ENCODE measurements around the gene MOCS1.

Gene MOCS1

DNA sequence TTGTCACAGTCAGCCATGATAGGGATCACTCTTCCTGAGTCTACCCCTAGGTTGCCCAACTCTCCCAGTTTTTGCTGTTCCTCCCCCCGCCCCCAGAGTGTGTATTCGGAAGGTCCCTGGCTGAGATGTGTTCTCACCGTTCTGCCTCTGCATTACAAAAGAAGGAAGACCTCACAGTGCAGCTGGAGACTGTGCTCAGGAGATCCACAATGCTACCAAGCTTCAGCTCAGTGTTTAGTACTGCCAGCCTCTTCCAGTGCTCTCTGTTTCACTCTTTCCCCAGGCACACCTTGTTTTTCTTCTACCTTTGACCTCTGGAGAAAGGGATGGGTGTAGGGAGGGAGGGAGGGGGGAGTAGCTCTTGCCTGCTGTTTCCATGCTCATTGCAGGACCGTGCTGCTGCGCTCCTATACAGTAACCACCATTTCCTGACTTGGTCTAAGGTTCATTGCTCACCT, 13.4 kb upstream of the MOCS1 start:
- DNase-seq, result no peak

DNA sequence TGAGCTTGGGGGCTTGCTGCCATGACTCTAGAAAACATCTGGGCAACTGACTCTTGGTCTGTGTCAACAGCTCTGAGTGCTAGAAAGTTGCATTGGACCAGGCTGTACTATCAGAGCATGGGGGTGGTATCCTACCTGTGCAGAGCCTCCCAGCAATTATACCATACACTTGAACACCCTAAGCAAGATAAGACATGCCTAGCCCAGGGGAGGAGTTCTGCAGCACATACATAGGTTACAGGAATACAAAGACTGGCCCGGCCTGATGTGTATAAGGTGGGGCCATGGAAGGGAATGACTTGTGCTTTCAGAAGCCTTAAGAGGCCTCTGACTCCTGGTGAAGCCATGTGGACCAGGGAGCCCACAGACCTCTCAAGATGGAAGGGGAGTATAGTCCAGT, 11.4 kb upstream of the MOCS1 start:
- no peak for DNase-seq

DNA sequence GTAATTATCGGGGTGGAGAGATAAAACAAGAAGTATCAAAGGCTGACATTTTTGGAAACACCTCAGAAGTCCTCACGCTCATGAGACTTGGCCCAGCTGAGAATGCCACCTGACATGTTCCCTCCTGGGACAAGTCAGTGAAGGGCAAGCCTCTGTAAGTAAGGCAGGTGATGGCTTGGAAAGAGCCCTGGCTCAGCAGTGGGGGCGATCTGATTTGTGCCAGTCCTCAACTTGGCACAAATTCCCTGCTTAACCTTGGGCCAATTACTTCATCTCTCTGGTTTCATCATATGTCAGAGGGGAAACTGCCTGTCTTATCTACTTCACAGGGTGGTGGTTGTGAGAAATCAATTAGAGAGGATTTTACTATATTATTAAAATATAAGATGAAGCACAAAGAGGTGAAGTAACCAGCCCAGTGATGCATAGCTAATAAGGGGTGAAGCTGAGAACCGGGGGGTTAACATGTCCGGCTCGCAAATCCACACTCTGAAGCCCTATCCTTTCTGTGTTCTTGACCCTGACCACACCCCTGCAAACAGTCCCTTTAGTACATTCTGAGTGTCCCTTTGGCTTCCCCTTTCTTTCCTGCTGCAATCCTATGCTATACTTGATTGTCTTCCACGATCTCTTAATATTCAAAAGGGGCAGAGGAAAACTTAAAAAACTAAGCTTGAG, 8.8 kb upstream of the MOCS1 start:
- DNase-seq, result no peak

DNA sequence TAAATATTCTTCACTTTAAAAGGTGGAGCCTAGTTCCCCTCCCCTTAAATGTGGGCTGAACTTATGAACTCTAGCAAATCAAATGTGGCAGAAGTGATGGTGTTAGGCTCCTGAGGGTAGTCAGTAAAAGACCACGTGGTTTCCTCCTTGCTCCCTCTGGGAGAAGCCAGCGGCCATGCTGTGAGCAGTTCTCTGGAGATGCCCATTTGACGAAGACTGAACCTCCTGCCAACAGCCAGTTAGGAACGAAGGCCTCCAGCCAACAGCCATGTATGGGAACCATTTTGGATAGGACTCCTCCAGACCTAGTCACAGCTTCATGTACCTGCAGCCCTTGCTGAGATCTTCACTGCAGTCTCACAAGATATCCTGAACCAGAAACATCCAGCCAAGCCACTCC, 7.6 kb upstream of the MOCS1 start:
- DNase-seq, result no peak

DNA sequence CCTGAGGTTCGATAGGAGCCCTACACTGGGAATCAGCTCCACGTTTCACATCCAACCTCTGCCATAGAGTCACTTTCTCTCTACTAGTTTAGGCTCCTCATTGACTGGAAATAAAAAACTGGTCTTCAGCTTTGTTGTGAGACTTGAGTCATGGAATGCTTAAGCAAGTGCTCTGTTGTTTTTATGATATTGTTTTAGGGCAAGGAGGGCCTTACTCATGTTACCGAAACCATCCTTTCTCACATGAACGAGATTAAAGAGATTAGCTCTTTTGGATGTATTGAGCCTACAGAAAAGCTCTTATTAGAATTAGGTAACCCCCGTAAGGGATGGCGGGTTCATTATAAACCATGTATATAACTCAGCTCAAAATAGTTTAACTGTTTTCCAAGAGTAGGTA, 6.9 kb upstream of the MOCS1 start:
- DNase-seq, result no peak

DNA sequence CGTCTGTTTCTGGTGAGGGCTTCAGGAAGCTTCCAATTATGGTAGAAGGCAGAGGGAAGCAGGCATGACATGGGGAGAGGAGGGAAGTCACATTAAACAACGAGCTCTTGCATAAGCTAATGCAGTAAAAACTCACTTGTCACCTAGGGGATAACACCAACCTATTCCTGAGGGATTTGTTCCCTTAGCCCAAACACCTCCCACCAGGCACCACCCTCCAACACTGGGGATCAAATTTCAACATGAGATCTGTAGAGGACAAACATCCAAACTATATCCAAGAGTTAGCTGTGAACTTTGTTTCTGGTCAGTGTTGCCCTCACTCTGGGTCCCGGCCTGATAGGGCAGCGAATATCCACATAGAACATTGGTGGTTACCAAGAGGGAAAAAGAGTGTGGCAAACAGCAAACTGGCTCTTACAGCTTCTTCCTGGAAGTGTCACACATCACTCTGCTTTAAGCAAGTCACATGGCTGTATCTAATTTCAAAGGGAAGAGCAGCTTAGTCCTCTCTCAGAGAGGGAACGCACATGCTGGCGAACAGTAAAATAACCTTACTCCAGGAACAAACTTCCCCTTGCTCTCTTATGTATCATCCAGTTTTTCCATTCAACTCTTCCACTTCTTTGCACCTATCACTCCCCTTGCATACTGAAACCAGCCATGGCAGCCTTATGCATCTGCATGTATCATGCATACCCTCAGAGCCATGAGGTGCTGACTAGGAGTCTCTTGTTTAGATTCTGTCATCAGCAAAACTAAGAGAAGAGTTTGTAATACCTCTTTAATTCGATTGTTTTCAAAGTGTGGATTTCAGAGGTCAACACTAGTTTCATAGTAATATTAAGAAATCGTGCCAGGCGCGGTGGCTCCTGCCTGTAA, 4.8 kb upstream of the MOCS1 start:
- no peak for DNase-seq

DNA sequence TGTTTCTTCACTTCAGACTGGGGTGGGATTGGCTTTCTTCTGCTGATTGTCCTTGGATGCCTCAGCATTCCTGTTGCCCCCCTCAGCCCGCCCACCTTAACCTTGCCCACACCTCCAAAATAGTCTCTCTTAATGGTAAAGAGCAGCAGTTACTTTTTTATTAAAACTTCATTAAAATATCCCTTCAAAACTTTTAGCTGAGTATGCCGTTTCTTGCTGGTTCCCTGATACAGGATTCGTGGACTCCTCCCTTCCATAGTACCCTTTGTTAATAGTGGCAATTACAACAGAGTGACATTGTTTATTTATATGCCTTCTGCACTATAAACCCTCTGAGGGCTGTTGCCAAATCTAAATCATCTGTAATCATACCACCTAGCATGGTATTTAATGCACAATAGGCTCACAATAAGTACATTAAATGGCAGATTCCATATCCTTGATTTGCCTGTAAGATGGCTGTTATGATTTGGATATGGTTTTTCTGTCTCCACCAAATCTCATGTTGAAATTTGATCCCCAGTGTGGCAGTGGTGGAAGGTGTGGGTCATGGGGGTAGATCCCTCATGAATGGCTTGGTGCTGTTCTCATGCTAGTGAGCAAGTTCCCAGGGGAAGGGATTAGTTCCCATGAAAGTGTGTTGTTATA, 3.5 kb upstream of the MOCS1 start:
- DNase-seq, result peak; percentile 33

DNA sequence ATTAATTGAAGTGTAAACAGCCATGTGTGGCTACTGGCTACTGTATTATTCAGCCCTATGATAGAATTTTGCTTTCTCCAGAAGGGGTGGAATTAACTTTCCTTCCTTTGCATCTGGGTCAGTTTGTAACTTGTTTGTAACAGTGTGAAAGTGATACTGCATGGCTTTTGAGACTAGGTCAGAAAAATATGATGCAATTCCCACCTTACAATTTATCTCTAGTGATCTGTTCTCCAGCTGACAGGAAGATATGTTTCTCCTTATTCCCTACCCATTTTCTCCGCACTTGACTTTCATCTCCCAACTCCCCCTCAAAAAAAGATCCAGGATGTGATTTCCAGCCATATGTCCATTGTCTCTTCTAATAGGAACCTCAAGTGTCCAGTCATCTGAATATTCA, 2.6 kb upstream of the MOCS1 start:
- no peak for DNase-seq

DNA sequence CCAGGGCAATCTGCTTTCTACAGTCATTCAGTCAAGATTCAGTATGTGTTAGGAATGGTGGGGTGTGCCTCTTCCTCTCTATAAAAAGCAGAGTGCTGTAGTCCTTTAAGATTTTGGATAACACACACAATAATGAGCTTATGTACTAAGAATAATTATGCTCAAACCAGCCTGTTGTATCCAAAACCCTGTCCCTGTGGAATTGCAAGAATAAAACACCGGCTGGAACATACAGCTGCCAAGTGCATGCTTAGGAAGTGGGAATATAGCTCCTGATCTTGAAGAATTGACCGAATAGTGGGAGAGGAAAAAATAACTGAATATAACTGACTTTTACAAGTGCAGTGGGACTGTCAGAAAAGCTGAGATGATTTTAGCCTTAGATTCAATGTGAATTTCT, 979 bp upstream of the MOCS1 start:
- DNase-seq, result no peak

DNA sequence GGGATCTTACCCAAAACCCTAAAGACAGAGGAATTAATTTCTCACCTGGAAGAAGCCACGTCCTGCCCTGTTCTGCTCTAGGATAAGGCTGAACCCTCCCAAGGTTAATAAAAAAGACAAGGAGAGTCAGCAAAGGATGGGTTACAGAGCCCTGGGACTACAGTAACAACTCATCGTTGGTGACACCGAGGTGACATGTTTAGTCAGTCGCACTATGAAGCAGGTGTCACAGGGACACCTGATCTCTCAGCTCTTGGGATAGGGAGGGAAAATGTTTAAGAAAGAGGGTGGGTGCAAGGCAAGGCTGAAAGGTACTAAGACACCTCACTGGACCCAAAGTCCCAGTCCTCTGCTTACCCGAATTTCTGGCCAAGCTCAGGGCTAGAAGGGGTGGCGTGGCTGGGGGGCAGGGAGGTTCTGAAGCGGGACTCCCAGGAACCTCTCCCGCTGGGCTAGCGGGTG, 562 bp downstream of the MOCS1 start:
- DNase-seq, result no peak

DNA sequence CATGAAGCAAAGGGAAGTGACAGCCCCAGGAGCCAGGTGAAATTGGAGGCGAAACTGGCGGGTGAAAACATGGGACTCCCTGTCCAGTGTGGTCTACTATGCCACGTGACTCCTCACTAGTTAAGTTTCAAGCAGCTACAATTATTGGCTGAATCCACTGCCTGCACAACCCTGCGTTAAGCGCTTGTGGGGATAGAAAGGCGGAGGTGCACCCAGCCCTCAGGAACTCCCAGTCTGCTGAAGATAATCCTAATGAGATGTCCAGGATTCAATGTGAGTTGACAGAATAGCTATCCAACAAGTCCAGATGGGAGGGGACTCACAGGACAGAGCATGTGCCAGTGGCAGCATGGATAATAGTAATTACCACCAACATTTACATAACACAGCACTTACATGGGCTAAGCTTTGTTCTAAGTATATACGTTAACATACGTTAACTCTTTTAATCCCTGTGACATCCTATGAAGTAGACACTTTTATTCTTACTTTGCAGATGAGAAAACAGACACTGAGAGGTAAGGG, 1.8 kb downstream of the MOCS1 start:
- DNase-seq, result no peak

DNA sequence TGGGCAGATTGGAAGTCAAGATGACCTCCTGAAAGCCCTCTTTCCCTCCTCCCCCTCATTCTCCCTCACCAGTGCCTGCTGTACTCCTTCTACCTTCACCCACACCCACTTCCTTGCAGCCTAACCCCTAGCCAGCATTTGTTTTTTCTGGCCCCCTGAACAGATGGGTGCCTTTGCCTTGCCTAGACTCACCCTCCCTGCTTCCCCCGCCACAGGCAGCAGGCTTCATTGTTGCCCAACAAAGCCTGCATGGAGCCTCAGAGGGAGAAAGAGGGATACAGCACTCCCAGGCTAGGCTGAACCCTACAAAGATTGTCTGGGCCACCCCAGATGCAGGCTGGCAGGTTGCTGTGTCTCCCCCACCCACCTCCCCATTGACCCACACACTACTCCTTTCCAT, 2.7 kb downstream of the MOCS1 start:
- no peak for DNase-seq

DNA sequence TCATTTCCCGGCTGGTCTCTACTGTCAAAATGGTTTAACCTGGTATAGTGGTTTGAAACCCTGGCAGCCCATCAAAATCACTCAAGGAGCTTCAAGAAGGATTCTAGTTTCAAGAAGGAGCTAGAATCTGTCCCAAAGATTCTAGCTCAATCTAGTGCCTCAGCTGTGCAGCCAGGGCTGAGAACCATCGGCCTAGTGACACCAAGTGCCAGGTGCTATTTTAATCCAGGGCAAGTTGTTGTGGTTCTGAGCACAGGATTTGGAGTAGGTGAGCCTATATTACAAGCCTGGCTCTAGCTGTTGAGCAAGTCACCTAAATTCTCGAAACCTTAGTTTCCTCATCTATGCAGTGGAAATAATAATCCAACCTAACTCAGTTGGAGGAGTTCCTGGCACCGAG, 3.7 kb downstream of the MOCS1 start:
- no peak for DNase-seq

DNA sequence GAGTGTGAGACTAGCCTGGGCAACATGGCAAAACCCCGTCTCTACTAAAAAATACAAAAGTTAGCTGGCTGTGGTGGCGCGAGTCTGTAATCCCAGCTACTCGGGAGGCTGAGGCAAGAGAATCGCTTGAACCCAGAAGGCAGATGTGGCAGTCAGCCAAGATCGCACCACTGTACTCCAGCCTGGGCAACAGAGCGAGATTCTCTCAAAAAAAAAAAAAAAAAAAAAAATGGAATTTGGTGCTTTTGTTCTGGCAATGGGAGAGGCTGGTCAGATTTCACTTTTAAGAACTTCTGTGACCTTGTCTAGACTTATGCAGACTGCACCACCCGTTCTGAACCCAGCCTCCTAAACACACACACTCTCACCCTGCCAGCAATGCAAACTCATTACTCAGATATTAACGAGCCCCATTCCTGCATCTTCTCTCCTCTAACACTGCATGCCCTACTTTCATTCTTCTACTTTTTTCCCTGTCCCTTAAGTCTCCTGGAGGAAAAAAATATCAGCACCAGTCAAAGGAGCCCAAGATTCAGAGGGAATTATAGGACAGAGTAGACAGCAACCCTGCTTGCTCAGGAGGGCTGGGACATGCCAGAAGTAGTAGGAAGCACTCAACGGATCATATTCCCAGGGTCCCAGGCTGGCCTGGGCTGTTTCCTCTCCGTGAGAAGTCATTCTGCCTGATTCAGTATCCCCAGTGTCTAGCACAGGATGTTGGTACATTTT, 4.4 kb downstream of the MOCS1 start:
- DNase-seq, result no peak

DNA sequence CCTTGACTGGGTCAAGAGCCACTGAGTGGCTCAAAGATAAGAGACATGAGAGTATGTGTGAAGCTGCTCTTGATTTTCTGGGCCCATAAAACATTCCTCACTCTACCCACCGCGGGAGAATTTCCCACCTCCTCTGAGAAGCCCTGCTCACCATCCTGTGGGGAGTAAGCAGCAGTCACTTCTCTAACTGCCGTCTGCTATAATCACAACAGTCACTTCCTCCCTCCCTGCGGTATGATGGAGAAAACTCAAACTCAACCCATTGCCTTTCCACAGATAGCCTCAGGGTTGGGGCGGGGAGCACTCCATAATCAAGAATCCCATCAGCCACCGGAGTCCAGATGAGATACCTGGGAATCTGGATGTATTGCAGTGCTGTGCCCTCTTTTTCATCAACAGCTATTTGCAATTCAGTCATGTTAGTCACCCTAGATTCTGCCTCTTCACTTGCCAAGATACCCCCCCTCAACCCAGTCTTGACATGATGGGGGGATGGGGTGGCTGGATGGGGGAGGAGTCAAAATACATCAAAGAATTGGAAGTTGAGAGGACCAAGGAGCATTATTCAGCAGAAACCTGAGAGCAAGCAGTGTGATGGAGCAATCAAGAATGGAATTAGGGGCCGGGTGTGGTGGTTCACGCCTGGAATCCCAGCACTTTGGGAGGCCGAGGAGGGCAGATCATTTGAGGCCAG, 5.1 kb downstream of the MOCS1 start:
- DNase-seq, result no peak

DNA sequence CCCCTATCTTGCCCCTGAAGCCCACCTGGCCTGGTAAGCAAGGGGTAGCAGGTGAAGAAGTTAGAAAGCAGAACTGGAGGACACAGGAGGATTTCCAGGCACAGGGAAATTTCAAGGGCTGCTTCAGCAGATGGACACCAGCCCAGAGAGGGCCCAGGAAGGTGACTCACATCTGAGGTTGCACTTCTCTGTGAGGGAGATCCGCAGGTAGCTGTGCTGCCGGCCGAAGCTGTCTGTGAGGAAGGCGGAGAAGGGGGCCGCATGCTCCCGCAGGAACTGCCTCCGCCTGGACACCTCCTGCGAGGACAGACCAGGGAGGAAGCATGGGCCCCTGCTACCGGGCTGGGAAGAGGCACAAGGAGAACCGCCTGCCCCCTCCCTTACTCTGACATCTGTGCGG, 7.1 kb downstream of the MOCS1 start:
- no peak for DNase-seq

DNA sequence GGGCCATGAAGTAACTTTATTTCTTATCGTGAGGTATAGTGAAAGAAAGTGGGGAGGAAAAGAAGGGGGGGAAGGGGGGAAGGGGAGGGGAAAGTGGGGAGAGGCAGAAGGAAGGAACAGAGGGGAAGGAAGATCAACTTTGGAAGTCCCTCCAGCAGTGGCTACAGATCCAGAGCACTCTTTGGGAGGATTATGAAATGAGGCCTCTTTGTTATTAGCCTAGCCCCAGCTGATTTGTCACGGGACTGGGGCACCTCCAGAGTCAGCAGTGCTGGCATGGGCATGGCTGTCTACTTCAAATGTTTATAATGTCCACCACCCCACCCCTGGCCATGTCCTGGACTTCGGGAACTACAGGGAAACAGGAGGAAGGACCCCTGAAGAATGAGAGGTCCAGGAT, 7.6 kb downstream of the MOCS1 start:
- no peak for DNase-seq

DNA sequence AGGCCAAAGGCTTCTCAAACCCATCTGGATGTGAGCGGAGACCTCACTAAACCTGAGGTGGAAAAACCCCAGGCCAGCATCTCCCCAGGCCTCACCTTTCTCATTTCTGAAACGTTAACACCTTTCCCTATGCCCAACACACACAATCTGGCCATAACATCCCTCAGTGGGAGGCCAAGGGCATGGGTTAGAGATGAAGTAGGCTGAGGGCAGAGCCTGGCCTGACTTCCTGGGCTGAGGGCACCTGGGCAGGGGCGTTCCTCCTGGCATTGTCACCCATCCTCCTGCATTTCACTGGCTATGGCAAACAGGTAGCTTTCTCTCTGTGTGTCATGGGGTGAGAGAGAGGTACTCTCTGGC, 8.4 kb downstream of the MOCS1 start:
- DNase-seq, result no peak

DNA sequence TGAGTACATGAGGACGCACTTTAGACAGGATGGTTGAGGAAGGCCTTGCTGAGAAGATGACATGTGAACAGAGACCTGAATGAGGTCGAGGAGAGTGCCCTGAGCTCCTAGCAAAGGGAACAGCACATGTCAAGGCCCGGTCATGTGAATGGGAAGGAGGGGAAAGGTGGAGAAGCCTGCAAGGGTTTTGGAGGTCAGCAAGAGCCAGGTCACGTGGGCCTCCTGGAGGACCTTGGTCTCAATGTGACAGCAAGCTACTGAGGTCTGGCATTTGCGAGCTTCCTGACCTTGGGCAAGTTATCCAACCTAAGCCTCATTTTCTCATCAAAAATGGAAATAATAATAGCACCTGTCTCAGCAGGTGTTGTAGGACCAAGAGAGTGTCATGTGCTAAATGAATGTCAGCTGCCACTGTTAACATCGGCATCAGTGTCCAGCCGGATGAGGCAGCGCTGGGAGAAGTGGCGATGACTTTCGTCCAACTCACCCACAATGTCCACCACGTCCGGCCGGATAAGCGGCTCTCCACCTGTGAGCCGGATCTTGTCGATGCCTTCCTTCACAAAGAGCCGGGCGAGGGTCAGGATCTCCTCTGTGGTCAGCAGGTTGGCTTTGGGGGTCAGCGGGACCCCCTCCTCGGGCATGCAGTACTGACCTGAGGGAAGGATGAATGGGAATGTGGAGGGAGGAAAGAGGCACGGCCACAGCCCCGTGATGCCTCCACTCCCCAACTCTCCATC, 8.9 kb downstream of the MOCS1 start:
- DNase-seq, result no peak

DNA sequence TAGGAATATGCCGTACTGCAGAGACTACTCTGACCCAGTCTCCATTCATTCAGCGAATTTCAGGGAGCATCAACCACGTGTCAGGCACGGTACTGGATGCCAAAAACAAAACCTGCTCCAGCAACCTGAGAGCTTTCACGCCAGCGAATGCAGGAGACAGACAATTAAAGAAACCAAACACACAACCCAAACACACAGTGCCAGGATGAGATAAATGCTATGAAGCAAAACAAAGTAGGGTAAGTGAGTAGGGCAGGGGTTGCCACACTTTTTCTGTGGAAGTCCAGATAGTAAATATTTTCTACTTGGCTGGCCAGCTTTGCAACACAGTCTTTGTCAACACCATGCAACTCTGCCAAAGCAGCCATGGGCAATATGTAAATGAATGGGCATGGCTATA, 10.0 kb downstream of the MOCS1 start:
- DNase-seq, result no peak

DNA sequence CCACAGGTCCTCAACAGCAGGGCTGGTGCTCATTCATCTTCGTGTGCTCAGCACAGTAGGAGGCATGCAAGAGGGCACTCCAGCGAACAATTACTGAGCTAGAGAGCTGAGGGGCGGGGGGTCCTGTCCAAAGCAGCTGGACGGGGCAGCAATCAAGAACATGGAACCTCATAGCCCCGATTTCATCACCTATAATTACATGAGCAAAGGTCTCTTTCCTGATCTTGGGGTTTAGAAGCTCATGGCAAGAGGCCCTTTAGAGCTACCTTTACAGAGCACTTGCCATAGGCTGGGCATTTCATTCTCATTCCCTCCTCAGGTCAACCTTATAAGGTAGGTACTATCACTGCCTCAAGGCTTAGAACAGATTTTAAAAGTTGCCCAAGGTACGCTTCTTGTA, 10.4 kb downstream of the MOCS1 start:
- no peak for DNase-seq

DNA sequence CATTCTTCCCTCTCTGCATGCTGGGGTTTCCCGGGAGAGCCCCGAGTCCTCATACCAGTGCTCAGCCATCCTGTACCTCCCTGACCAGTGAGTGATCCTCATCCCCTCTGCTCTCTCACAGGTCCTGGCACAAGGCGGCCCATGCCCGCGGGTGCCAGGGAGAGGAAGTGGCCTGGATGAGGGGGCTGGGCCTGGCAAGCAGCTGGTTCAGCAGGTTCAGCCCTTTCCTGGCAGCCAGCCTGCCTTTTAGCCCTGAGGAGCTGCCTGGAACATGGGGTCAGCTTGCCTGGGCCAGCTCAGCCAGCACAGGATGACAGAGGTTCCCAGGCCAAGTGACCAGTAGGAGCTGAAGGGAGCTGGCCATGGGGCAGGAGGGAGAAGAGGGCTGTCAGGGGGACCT, 10.9 kb downstream of the MOCS1 start:
- DNase-seq, result no peak

Measured in NCI-H748 treated with DMSO at 0.1 percent for 48 hours (cell line).